ENCODE measurements around the gene MGAT4A. TPM values are rescaled to one million over a fixed set of nuclear protein-coding genes. Genes with fewer than 3 reads are reported as not detected.
"Not testable (repeated sequence)": the region's sequence is repeated elsewhere in the genome, so short reads cannot be mapped to it uniquely, and the experiment has no call there.

MGAT4A gene
- polyA plus RNA-seq, 2 donors: 2.8 to 3.0 TPM

DNA sequence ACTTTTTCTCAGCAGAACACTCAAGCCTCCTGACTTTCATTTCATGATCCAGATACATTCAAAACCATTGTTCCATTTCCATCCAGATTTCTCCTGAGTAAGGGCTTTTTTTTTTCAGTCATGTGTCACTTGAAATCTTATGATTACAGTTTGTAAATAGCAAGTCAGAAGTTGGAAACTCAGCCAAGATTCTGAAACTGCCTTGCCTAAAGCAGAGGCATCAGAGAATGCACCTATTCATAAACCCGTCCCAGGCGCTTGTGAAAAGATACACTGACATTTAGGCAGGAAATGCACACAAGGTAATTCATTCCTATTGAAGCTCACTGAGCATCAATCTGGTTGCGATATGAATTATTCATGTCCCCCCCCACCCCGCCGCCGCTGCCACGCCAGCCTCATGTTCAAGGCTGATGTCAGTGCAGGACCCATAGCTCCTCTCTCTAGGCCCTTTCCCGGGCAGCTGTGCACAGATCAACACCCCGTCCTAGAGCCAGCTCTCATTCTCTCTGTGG lies 30.4 kb upstream of the MGAT4A start:
- Histone ChIP-seq H3K4me3 (ENCODE audit: low read depth in 1 of 2, low read length in 2 of 2) (no peak overlapping the region), H3K4me1 (ENCODE audit: control insufficient read depth in 2 of 2, insufficient read depth in 2 of 2, low read length in 1 of 2) (peaks cover 3 to 11% of the 10 kb centered on the region in 2 donors), H3K27ac (ENCODE audit: low read depth in 2 of 2, low read length in 1 of 2) (no peak overlapping the region), H3K27me3 (ENCODE audit: control insufficient read depth in 1 of 2, insufficient read depth in 2 of 2, low read length in 2 of 2) (no peaks in the 10 kb centered on the region), H3K9me3 (ENCODE audit: control insufficient read depth in 2 of 2, insufficient read depth in 1 of 2, low read depth in 1 of 2, low read length in 1 of 2) (no peaks in the 10 kb centered on the region), H3K36me3 (ENCODE audit: control insufficient read depth in 2 of 2, insufficient read depth in 2 of 2, low read length in 1 of 2) (no peaks in the 10 kb centered on the region)
- WGBS, 2 donors: 43 to 44% methylated on average over 9 of the region's 9 CpGs

DNA sequence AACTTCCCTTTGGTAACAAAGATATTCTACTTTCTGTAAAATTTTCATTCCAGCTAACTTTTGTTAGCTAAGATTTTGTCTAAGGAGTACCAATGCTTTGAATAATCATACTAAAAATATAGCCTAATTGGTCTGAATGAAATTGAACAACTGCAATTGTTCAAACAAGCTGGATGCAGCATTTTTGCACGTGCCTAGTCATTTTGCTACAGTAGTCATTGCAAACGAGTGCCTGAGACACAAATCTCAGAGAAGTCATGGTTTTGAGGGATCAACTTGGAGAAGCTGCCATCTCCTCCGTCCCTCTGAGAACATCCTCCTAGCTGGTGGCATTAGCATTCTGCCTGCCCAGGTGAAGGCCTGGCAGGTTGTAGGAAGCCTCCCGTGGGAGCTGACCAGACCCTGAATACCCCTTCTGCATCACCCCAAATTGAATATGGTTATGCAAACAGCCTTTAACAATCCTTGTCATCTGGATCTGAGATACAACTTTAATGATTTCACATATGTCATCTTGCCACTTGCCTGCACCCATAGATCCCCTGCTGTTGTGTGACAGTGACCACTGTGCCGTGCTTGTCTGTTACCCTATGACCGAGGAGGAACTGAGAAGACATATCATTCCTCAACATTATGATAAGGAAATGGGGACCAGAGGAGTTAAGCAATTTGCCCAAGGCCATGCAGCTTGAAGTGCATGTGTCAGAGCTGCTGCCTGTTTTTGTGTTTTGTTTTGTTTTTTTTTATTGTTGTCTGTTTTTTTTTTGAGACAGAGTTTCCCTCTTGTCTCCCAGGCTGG lies 29.1 kb upstream of the MGAT4A start:
- no peaks in the 10 kb centered on the region for H3K36me3 ChIP-seq (ENCODE audit: control insufficient read depth in 2 of 2, insufficient read depth in 2 of 2, low read length in 1 of 2)
- H3K4me3 ChIP-seq (ENCODE audit: low read depth in 1 of 2, low read length in 2 of 2): no peak overlapping the region
- no peaks in the 10 kb centered on the region for H3K27me3 ChIP-seq (ENCODE audit: control insufficient read depth in 1 of 2, insufficient read depth in 2 of 2, low read length in 2 of 2)
- 74 to 75% methylated on average over 6 of the region's 6 CpGs for WGBS, 2 donors
- peaks cover 3 to 11% of the 10 kb centered on the region in 2 donors for H3K4me1 ChIP-seq (ENCODE audit: control insufficient read depth in 2 of 2, insufficient read depth in 2 of 2, low read length in 1 of 2)
- no peak overlapping the region for H3K27ac ChIP-seq (ENCODE audit: low read depth in 2 of 2, low read length in 1 of 2)
- H3K9me3 ChIP-seq (ENCODE audit: control insufficient read depth in 2 of 2, insufficient read depth in 1 of 2, low read depth in 1 of 2, low read length in 1 of 2): no peaks in the 10 kb centered on the region

DNA sequence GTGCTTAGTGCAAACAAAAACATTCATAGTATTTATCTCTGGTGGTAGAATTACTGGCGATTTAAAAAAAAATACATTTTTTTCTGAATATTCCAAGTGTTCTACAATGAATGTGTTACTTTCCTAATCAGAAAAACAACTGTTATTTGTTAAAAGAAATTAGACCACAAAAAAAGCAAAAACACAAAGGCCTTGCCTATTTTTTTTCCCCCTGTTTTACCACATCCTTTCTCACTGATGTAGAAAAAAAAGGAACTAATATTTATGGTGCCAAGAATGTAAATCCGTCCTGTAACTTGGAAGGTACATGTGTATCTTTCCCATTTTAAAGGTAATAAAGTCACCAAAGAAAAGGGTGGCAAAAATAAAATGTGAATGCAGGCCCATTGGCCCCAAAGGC lies 28.4 kb upstream of the MGAT4A start:
- no peaks in the 10 kb centered on the region for H3K9me3 ChIP-seq (ENCODE audit: control insufficient read depth in 2 of 2, insufficient read depth in 1 of 2, low read depth in 1 of 2, low read length in 1 of 2)
- H3K27me3 ChIP-seq (ENCODE audit: control insufficient read depth in 1 of 2, insufficient read depth in 2 of 2, low read length in 2 of 2): no peaks in the 10 kb centered on the region
- no peaks in the 10 kb centered on the region for H3K36me3 ChIP-seq (ENCODE audit: control insufficient read depth in 2 of 2, insufficient read depth in 2 of 2, low read length in 1 of 2)
- H3K4me3 ChIP-seq (ENCODE audit: low read depth in 1 of 2, low read length in 2 of 2): no peak overlapping the region
- H3K27ac ChIP-seq (ENCODE audit: low read depth in 2 of 2, low read length in 1 of 2): no peak overlapping the region
- WGBS, 2 donors: 48 to 59% methylated on average over 2 of the region's 2 CpGs
- peaks cover 3 to 13% of the 10 kb centered on the region in 2 donors for H3K4me1 ChIP-seq (ENCODE audit: control insufficient read depth in 2 of 2, insufficient read depth in 2 of 2, low read length in 1 of 2)

DNA sequence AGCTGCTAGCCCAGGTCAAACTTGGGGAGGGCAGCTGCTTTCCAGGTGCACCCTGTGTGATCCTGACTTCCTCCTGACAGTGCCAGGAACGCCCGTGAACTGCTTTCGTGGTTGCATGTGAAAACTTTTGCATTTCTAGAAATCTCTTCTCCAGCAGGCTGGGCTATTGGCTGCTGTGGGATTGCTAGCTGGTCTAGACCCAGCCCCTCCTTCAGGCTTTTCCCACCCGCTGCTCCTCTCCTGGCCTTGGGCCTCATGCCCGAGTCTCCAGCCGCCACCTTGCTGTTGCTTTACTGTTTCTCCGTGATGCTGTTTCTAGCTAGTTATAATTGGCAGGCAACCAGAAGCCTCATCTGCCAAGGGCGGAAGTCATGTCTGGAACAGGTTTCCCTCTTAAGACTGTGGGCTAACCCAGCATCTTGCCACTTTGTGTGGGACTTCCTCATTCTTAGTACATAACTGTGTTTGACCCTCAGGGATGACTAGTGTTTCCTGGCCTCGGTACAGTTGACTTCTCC lies 27.0 kb upstream of the MGAT4A start:
- H3K36me3 ChIP-seq (ENCODE audit: control insufficient read depth in 2 of 2, insufficient read depth in 2 of 2, low read length in 1 of 2): no peaks in the 10 kb centered on the region
- no peaks in the 10 kb centered on the region for H3K9me3 ChIP-seq (ENCODE audit: control insufficient read depth in 2 of 2, insufficient read depth in 1 of 2, low read depth in 1 of 2, low read length in 1 of 2)
- peak overlapping the region; percentile 77 to 81 for H3K27ac ChIP-seq (ENCODE audit: low read depth in 2 of 2, low read length in 1 of 2)
- H3K27me3 ChIP-seq (ENCODE audit: control insufficient read depth in 1 of 2, insufficient read depth in 2 of 2, low read length in 2 of 2): no peaks in the 10 kb centered on the region
- H3K4me1 ChIP-seq (ENCODE audit: control insufficient read depth in 2 of 2, insufficient read depth in 2 of 2, low read length in 1 of 2): peaks cover 3 to 13% of the 10 kb centered on the region in 2 donors
- WGBS, 2 donors: 11 to 16% methylated on average over 9 of the region's 9 CpGs
- H3K4me3 ChIP-seq (ENCODE audit: low read depth in 1 of 2, low read length in 2 of 2): no peak overlapping the region

DNA sequence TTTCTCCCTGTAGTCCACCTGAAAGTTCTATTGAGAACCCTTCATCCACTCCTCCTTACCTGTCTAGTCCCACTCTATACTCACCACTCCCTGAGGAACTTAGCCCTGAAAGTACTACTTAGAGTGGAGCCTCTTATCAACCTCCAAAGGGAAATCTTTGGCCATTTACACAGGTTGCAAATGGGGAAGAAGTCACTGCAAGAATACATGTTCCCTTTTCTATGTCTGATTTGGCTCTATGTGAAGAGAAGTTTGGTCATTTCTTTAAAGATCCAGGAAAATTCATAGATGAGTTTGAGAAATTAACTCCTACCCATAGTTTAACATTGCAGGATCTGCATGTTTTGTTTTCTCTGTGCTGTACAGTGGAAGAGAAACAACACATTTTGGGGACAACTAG lies 22.9 kb upstream of the MGAT4A start:
- Histone ChIP-seq H3K9me3 (ENCODE audit: control insufficient read depth in 2 of 2, insufficient read depth in 1 of 2, low read depth in 1 of 2, low read length in 1 of 2) (no peaks in the 10 kb centered on the region), H3K27ac (ENCODE audit: low read depth in 2 of 2, low read length in 1 of 2) (no peak overlapping the region), H3K4me1 (ENCODE audit: control insufficient read depth in 2 of 2, insufficient read depth in 2 of 2, low read length in 1 of 2) (peaks cover 0 to 8% of the 10 kb centered on the region in 2 donors), H3K4me3 (ENCODE audit: low read depth in 1 of 2, low read length in 2 of 2) (no peak overlapping the region), H3K36me3 (ENCODE audit: control insufficient read depth in 2 of 2, insufficient read depth in 2 of 2, low read length in 1 of 2) (no peaks in the 10 kb centered on the region), H3K27me3 (ENCODE audit: control insufficient read depth in 1 of 2, insufficient read depth in 2 of 2, low read length in 2 of 2) (no peaks in the 10 kb centered on the region)

DNA sequence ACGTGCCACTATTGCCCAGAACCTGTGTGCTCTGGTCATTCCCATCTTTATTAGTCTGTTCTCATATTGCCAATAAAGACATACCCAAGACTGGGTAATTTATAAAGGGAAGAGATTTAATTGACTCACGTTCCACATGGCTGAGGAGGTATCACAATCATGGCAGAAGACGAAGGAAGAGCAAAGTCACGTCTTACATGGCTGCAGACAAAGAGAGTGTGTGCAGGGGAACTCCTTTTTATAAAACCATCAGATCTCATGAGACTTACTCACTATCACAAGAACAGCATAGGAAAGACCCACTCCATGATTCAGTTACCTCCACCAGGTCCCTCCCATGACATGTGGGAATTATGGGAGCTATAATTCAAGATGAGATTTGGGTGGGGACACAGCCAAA lies 21.8 kb upstream of the MGAT4A start:
- H3K36me3 ChIP-seq (ENCODE audit: control insufficient read depth in 2 of 2, insufficient read depth in 2 of 2, low read length in 1 of 2); H3K4me3 ChIP-seq (ENCODE audit: low read depth in 1 of 2, low read length in 2 of 2); H3K27ac ChIP-seq (ENCODE audit: low read depth in 2 of 2, low read length in 1 of 2); H3K27me3 ChIP-seq (ENCODE audit: control insufficient read depth in 1 of 2, insufficient read depth in 2 of 2, low read length in 2 of 2); H3K4me1 ChIP-seq (ENCODE audit: control insufficient read depth in 2 of 2, insufficient read depth in 2 of 2, low read length in 1 of 2); H3K9me3 ChIP-seq (ENCODE audit: control insufficient read depth in 2 of 2, insufficient read depth in 1 of 2, low read depth in 1 of 2, low read length in 1 of 2): not testable (repeated sequence)
- 89 to 91% methylated on average over 4 of the region's 4 CpGs for WGBS, 2 donors

DNA sequence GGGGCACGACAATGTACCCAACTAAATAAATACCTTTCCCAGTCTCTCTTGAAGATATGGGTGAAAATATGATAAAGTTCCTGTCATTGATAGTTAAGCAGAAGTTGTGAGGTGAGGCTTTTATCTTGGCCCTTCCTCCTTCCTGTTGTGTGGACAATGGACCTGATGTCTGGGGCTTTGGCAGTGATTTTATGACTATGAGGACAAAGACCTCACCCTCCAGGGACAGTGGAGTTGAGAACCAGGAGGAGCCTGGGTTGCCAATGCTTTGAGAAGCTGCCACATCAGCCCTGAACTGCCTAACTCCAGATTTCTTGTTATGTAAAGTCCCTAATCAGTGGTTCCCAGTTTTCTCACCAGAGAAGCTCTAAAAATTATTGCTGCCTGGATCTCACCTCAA lies 20.8 kb upstream of the MGAT4A start:
- Histone ChIP-seq H3K4me1 (ENCODE audit: control insufficient read depth in 2 of 2, insufficient read depth in 2 of 2, low read length in 1 of 2) (peaks cover 0 to 1% of the 10 kb centered on the region in 2 donors), H3K27me3 (ENCODE audit: control insufficient read depth in 1 of 2, insufficient read depth in 2 of 2, low read length in 2 of 2) (no peaks in the 10 kb centered on the region), H3K27ac (ENCODE audit: low read depth in 2 of 2, low read length in 1 of 2) (no peak overlapping the region), H3K36me3 (ENCODE audit: control insufficient read depth in 2 of 2, insufficient read depth in 2 of 2, low read length in 1 of 2) (no peaks in the 10 kb centered on the region), H3K9me3 (ENCODE audit: control insufficient read depth in 2 of 2, insufficient read depth in 1 of 2, low read depth in 1 of 2, low read length in 1 of 2) (no peaks in the 10 kb centered on the region), H3K4me3 (ENCODE audit: low read depth in 1 of 2, low read length in 2 of 2) (no peak overlapping the region)
- WGBS, 2 donors: 68 to 88% methylated on average over 1 of the region's 1 CpG

DNA sequence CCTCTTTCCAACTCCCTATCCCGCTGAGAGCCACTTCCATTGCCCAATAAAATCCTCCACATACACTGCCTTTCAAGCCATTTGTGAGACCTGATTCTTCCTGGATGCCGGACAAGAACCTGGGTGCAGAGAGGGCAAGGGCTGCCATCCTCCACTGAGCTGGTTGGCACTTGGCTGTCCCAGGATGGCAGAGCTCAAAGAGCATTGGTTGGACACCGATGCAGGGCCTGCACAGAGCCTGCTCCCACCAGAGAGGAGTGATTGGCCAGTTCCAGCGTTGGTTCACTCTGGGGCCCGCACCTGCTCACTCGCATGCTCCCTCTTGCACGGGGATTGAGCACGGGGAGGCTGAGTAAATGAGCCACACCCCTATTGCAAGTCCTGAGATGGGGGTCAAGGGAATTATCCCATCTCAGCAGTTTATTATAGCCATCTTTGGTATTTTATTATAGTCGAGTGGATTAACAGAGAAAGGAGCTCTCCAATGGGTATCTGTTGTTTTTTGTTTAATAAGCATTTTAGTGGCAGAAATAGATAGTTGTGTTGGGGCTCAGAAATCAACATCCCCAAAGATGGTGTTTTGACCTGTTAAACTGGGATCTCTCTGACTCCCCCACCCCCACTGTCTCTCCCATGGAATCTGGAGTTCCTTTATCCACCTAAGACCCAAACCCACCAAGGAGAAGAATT lies 19.8 kb upstream of the MGAT4A start:
- Histone ChIP-seq H3K27me3 (ENCODE audit: control insufficient read depth in 1 of 2, insufficient read depth in 2 of 2, low read length in 2 of 2) (no peaks in the 10 kb centered on the region), H3K4me1 (ENCODE audit: control insufficient read depth in 2 of 2, insufficient read depth in 2 of 2, low read length in 1 of 2) (peaks cover 0 to 1% of the 10 kb centered on the region in 2 donors), H3K9me3 (ENCODE audit: control insufficient read depth in 2 of 2, insufficient read depth in 1 of 2, low read depth in 1 of 2, low read length in 1 of 2) (no peaks in the 10 kb centered on the region), H3K36me3 (ENCODE audit: control insufficient read depth in 2 of 2, insufficient read depth in 2 of 2, low read length in 1 of 2) (no peaks in the 10 kb centered on the region), H3K4me3 (ENCODE audit: low read depth in 1 of 2, low read length in 2 of 2) (no peak overlapping the region), H3K27ac (ENCODE audit: low read depth in 2 of 2, low read length in 1 of 2) (no peak overlapping the region)
- 92 to 93% methylated on average over 9 of the region's 9 CpGs for WGBS, 2 donors

DNA sequence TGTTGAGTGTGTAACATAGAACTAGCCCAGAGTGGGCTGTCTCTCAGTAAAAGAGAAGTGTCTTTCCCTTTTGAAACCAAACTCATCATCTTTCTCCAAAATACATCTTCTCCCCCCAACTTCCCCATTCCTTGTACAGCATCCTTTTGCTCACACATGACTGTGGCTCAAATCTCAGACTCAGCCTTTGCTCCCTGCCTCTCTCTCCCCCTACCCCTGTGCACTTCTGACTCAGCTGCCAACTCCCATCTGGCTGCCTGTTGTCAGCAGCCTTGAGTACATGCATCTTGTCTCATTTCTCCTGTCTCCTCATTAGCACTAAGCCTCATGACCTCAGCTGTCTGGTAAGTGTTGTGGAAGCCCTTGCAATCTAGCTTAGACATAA lies 18.1 kb upstream of the MGAT4A start:
- Histone ChIP-seq H3K9me3 (ENCODE audit: control insufficient read depth in 2 of 2, insufficient read depth in 1 of 2, low read depth in 1 of 2, low read length in 1 of 2) (peaks cover 0 to 3% of the 10 kb centered on the region in 2 donors), H3K27ac (ENCODE audit: low read depth in 2 of 2, low read length in 1 of 2) (no peak overlapping the region), H3K36me3 (ENCODE audit: control insufficient read depth in 2 of 2, insufficient read depth in 2 of 2, low read length in 1 of 2) (no peaks in the 10 kb centered on the region), H3K4me3 (ENCODE audit: low read depth in 1 of 2, low read length in 2 of 2) (no peak overlapping the region), H3K4me1 (ENCODE audit: control insufficient read depth in 2 of 2, insufficient read depth in 2 of 2, low read length in 1 of 2) (no peaks in the 10 kb centered on the region), H3K27me3 (ENCODE audit: control insufficient read depth in 1 of 2, insufficient read depth in 2 of 2, low read length in 2 of 2) (no peaks in the 10 kb centered on the region)

Measured in esophagus (tissue), 2 donors.